ENCODE measurements around the gene CXCR6.

Gene CXCR6

DNA sequence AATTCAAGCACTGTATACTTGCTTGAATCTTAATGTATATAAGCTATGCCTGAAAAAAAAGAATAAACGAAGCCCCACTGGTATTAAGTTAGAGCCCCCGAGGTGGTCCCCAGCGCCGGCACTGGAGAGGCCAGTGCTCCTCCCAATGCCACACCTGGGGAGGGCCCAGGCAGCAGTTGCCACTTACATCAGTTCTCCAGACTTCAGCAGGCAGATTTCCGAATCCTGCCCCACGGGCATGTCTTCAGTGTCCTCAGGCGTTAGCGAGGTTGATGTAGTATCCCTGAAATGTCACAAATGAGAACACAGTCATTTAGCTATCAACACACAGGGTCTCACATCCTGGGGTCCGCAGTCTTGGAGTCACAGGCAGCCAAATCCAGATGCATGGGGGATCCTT is 7.0 kb upstream of the CXCR6 start:
- H3K4me3 ChIP-seq (ENCODE audit: low read length), result no peak overlapping the region
- TF ChIP-seq ZNF274 (IDR thresholded peaks at IDR 0.05; ENCODE audit: low read depth, low read length), result no peak

DNA sequence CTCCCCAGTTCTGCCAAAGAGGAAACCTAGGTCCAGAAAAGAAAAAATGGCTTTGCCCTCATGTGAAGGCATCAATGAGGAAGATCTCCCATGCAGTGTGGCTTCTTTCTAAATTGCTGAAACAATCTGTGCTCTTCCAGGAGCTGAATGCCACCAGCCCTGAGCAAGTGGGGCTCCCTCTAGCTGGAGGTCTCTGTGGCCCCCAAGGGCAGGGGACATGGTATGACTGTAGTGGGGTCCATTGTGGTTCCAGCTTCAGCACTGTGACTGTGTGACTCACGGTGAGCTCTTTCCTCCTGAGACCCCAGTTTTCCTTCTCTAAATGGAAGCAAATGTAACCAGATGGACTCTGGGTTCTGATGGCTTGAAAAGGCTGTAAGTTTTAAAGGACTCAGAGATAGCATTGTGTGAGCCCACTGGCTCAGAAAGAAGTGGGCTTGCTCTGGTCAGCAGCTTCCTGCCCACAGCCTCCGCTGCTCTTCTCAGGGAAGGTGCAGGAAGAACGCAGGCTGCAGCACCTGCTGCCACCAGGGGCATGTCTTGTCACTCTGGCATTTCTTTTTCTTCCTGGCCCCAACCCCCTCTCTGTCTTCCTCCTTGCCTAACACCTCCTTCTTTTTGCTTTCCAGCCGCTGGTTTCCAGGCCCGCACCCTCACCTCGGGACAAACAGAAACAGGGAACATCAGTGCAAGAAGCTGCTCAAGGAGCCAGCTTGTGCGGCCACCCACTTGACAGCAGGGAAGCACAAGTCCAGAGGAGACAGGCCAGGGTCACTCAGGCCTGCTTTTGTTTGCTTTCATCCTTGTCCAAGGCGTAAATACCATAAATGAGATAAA is 5.8 kb upstream of the CXCR6 start:
- TF ChIP-seq ZNF274 (IDR thresholded peaks at IDR 0.05; ENCODE audit: low read depth, low read length), result no peak

DNA sequence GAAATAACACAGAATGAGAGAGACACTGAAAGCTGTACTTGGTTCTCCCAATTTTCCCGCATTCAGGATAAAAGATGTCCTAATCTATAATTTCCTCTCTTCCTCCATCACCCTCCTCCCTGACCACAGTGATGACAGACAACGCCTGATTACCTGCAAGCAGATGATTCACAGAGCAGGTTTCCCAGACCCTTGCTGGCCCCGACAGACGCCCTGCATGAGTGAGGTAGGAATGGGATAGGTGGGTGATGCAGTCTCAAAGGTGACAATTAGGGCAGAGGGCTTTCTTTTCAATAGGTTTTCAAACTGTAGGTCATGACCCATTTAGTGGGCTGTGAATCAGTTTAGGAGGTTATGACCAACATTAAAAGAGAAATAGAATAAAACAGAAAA is 5.2 kb upstream of the CXCR6 start:
- TF ChIP-seq ZNF274 (IDR thresholded peaks at IDR 0.05; ENCODE audit: low read depth, low read length), result no peak
- no peak overlapping the region for H3K4me3 ChIP-seq (ENCODE audit: low read length)

More for the DNA sequence above, 5.8 kb upstream of the CXCR6 start:
- H3K4me3 ChIP-seq (ENCODE audit: low read length), result no peak overlapping the region

DNA sequence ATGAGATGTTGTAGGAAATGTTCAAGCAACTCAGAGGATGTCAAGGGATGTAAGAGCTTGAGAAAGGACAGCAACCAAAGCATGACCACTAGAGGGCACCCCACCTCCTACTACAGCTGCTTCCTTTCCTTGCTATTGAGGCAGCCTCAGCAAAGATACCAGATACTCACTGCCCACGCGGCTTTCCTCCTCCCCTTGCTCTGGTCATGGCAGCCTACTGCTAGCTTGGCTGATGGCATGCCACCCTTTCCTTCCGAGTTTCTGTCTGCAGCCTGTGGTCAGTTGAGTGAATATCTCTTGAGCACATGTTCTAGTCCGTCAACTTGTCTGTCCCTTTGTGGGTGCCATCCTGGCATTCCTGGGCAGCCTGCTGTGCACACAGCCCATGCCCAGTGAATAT is 4.4 kb upstream of the CXCR6 start:
- no peak overlapping the region for H3K4me3 ChIP-seq (ENCODE audit: low read length)
- no peak for TF ChIP-seq ZNF274 (IDR thresholded peaks at IDR 0.05; ENCODE audit: low read depth, low read length)

DNA sequence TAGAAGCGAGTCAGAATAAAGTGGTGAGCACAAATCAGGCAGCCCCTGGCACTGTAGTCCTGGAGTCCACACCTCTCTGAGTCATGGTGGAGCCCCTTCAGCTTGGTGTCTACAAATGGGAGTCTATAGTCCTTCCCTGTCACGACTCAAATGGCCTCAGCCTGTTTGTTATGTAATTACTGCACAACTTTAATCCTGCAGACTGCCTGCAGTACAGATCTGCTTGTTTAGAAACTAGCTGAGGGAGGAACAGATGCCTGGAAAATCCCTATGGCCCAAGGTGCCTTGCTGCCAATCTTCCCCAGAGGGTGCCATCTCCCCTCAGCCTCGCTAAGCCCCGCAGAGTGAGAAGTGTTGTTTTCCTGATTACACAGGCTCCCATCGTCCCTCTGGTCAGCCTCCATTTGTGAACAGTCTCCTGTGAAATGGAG is 3.9 kb upstream of the CXCR6 start:
- no peak overlapping the region for H3K4me3 ChIP-seq (ENCODE audit: low read length)
- TF ChIP-seq ZNF274 (IDR thresholded peaks at IDR 0.05; ENCODE audit: low read depth, low read length), result no peak

DNA sequence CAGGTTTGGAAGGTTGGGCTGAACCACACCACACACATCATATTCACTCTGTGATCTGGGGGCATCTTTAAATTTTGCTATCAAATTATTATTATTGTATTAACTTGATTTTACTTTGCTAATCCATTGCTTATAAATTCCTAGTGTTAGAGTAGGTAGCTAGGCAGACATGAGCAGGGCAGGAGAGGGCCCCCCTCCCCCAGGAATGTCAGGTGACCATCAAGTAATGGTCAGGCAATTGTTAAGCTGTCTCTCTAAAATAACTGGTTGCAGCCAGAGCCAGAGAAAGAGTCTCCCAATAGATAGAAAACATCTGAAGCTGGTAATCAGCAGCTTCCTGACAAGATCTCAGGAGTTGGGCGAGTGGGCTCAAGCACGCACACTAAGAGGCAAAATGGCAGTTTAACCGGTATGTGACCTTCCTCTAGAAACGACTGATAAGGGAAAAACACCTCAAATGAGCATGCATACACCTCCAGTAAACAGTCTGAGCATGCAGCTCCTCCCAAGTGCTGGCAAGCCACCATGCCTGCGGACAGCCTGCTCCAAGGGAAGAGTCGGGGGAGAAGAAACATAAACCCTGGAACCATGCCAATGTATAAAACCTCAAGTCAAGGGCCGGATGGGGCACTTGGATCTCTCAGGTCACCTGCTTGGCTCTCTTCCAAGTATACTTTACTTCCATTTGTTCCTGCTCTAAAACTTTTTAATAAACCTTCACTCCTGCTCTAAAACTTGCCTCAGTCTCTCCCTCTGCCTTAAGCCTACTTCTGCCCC is 3.1 kb upstream of the CXCR6 start:
- no peak for TF ChIP-seq ZNF274 (IDR thresholded peaks at IDR 0.05; ENCODE audit: low read depth, low read length)
- no peak overlapping the region for H3K4me3 ChIP-seq (ENCODE audit: low read length)

DNA sequence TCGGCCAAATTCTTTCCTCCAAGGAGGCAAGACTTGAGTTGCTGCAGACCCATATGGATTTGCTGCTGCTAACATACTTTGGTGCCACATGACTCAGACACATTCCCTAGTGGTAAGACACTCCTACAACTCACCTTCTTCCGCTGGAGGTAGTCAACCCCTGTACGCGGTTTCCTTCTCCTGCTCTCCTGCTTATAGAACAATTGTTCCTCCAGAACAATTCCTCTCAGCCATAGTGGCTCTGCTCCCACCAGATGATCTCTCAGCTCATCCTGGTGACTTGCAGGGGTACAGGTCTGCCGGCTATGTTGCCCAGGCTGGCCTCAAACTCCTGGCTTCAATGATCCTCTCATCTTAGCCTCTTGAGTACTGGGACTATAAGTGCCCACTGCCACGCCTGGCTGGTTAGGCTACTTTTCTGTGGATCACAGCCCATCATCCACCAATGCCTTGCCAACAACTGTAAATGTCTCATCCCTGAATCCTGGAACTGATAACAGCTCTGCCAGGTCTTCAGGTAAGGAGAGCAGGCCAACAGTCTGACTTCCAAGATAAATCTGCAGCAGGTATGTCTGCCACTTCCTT is 2.4 kb upstream of the CXCR6 start:
- no peak for TF ChIP-seq ZNF274 (IDR thresholded peaks at IDR 0.05; ENCODE audit: low read depth, low read length)
- no peak overlapping the region for H3K4me3 ChIP-seq (ENCODE audit: low read length)

DNA sequence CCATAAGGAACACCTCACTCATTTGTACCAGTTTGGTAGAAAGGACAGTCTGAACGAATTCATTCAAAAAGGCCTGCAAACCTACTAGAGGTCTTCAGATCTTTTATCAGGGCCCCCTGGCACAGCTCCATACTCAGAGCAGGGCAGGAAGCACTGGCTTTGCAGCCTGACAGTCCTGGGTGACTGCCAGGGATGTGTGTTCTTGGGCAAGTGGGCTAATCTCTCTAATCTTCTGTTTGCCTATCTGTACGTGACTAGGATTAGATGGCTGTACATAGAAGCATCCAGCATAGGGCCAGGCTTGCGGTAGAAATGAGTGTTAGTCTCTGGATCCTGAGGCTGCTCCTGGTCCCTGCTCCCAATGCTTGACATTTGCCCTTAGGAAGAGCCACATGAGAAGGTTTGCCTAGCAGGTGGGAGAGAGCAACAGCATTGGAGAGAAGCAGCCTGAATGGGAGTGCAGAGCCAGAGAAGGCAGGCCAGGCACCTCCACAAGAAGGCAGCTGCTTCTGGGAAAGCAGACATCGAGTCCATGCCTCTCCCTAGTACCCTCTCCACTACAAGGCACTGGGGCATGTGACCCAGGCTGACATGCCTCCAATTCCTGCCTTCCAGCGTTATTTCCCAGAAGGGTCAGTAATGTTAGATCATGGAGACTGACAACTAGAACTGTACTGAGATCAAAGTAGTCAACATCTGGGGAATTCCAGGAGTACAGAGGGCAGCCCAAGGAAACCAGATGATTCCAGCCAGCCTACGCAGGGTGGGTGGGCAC is 1.0 kb upstream of the CXCR6 start:
- no peak for TF ChIP-seq ZNF274 (IDR thresholded peaks at IDR 0.05; ENCODE audit: low read depth, low read length)
- H3K4me3 ChIP-seq (ENCODE audit: low read length), result no peak overlapping the region

DNA sequence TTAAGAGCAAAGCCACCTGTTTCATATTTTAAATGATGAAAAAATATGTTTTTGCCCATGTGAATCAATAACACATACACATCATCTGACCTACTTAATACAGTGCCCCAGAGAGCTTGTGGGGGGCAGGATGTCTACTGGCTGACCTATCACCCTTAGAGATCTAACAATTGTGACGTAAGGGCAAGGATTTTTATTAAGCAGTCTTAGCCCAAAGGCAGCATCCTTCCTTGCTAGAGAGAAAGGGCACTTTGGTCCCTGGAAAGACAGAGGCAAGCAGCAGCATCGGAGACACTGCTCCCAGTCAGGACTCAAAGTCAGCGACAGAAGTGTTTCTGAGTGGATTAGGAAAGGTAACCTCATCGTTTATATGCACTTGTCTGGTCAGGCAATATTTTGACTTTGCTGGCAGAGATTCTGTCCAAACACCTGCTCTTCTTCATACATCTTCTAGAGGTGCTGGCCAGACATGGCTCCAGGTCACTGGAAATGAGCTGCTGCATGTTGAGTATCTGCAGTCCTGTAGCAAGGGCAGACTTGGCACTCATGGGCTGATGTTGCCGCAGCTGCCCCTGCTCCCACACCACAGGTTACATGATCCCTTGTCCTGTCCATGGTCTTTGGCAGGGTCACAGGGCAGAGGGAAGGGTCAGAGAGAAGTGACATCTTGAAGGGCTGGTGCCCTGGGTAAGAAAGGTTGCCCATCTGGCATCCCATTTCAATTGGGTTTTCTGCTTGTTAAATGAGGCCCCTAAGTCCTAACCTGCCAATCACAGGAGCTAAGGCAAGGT is 1.8 kb downstream of the CXCR6 start:
- no peak for TF ChIP-seq ZNF274 (IDR thresholded peaks at IDR 0.05; ENCODE audit: low read depth, low read length)
- no peak overlapping the region for H3K4me3 ChIP-seq (ENCODE audit: low read length)

DNA sequence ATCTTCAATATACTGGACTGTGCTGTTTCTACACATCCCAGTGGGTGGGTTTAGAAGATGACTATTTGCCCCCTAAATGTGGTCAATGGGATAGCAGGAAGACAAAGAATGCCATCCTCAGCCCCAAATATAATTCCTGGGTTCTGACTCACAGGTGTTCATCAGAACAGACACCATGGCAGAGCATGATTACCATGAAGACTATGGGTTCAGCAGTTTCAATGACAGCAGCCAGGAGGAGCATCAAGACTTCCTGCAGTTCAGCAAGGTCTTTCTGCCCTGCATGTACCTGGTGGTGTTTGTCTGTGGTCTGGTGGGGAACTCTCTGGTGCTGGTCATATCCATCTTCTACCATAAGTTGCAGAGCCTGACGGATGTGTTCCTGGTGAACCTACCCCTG is 3.0 kb downstream of the CXCR6 start:
- no peak for TF ChIP-seq ZNF274 (IDR thresholded peaks at IDR 0.05; ENCODE audit: low read depth, low read length)
- no peak overlapping the region for H3K4me3 ChIP-seq (ENCODE audit: low read length)

DNA sequence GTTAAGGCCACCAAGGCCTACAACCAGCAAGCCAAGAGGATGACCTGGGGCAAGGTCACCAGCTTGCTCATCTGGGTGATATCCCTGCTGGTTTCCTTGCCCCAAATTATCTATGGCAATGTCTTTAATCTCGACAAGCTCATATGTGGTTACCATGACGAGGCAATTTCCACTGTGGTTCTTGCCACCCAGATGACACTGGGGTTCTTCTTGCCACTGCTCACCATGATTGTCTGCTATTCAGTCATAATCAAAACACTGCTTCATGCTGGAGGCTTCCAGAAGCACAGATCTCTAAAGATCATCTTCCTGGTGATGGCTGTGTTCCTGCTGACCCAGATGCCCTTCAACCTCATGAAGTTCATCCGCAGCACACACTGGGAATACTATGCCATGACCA is 3.6 kb downstream of the CXCR6 start:
- no peak for TF ChIP-seq ZNF274 (IDR thresholded peaks at IDR 0.05; ENCODE audit: low read depth, low read length)

DNA sequence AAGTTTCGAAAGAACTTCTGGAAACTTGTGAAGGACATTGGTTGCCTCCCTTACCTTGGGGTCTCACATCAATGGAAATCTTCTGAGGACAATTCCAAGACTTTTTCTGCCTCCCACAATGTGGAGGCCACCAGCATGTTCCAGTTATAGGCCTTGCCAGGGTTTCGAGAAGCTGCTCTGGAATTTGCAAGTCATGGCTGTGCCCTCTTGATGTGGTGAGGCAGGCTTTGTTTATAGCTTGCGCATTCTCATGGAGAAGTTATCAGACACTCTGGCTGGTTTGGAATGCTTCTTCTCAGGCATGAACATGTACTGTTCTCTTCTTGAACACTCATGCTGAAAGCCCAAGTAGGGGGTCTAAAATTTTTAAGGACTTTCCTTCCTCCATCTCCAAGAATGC is 4.1 kb downstream of the CXCR6 start:
- H3K4me3 ChIP-seq (ENCODE audit: low read length), result no peak overlapping the region
- TF ChIP-seq ZNF274 (IDR thresholded peaks at IDR 0.05; ENCODE audit: low read depth, low read length), result no peak

More for the DNA sequence above, 3.6 kb downstream of the CXCR6 start:
- H3K4me3 ChIP-seq (ENCODE audit: low read length), result no peak overlapping the region

DNA sequence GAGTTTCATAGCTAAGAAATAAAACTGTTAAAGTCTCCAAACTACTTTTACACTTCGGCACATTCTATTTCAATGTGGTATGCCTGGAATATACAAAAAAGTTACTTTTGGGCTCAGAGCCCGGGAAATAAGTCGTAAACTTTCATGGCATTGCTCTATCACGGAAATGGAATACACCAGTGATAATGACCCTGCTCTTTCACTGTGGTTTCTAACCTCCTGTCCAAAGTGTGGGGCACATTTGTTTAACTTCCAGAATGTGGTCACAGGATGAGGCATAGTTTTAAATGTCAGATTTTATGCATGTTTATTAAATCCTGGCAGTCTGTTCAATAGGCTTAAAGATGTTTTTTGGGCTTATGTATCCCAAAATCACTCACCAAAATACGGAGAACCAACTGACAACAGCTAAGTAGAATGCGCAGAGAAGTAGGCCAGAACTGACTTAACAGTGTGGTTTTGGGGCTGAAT is 5.1 kb downstream of the CXCR6 start:
- no peak overlapping the region for H3K4me3 ChIP-seq (ENCODE audit: low read length)
- no peak for TF ChIP-seq ZNF274 (IDR thresholded peaks at IDR 0.05; ENCODE audit: low read depth, low read length)
